Thyroid gland (tissue), 4 donors: ENCODE results near the gene TSHZ2. TPM values are rescaled to one million over a fixed set of nuclear protein-coding genes. Genes with fewer than 3 reads are reported as not detected.
A peak's percentile ranks its signal among the peaks of the same experiment; 100 is the strongest.

Experiments
- DNase-seq, 2 donors: peaks; one replicate each; pipeline ENCODE4 v3.0.0-alpha.2; 2019
- H3K27ac ChIP-seq, 3 donors: fragments of 200-600 bp; sonication (generic); 1 replicate in 2 of 3; 2 replicates in 1 of 3; pipeline ENCODE4 v1.5.1; 2016 to 2019; ENCODE audit warnings: mild to moderate bottlenecking in 1 of 3, moderate library complexity in 1 of 3
- H3K27me3 ChIP-seq: fragments of 200-600 bp; sonication (generic); one replicate; pipeline ENCODE4 v1.5.1; 2019
- H3K36me3 ChIP-seq, 2 donors: fragments of 200-600 bp; sonication (generic); one replicate each; pipeline ENCODE4 v1.5.1; 2016 to 2019
- H3K4me1 ChIP-seq, 2 donors: fragments of 200-600 bp; sonication (generic); one replicate each; pipeline ENCODE4 v1.5.1; 2017 to 2019
- H3K4me3 ChIP-seq, 3 donors: fragments of 200-600 bp; sonication (generic); replicated peaks in 1 of 3; 1 replicate in 2 of 3; 2 replicates in 1 of 3; pipeline ENCODE4 v1.5.1; 2016; ENCODE audit warnings: mild to moderate bottlenecking in 1 of 3
- H3K9me3 ChIP-seq: fragments of 200-600 bp; sonication (generic); one replicate; pipeline ENCODE4 v1.5.1; 2017
- POLR2A ChIP-seq, 2 donors: fragments of 450-650 bp; IDR thresholded peaks; one replicate each; pipeline ENCODE4 v1.6.1; 2017; ENCODE audit warnings: antibody characterized with exemption in 2 of 2, mild to moderate bottlenecking in 2 of 2, moderate library complexity in 1 of 2
- WGBS, 2 donors: methylation state at CpG; one replicate each; pipeline ENCODE4 v1.1.5; 2017; 5-methylcytosine and 5-hydroxymethylcytosine counted together
- intact Hi-C: fragments of 100-400 bp; cut with DNase I; formaldehyde crosslinking; loops from one replicate; pipeline ENCODE4 v1.15.1; 2023
- total RNA-seq, 4 donors: library from RNA; depleted of rRNA; stranded (reverse); fragments of >200 nt; gene quantifications; one replicate each; pipeline ENCODE4 v1.2.3, GENCODE V29; 2016
- TF ChIP-seq, protein P1 (sequence below), 6 experiments: fragments of 200-600 bp in 3 of 6; fragments of 450-650 bp in 3 of 6; sonication (generic) in 3 of 6; IDR thresholded peaks; one replicate each; pipeline ENCODE4 v1.5.1; 2016 to 2019; ENCODE audit warnings: antibody characterized with exemption in 6 of 6, mild to moderate bottlenecking in 2 of 6, inconsistent platforms in 1 of 6, moderate library complexity in 1 of 6

TSHZ2 gene
- total RNA-seq, 4 donors from 2014 or later = 11.0 to 27.9 (median 14.0) TPM

DNA sequence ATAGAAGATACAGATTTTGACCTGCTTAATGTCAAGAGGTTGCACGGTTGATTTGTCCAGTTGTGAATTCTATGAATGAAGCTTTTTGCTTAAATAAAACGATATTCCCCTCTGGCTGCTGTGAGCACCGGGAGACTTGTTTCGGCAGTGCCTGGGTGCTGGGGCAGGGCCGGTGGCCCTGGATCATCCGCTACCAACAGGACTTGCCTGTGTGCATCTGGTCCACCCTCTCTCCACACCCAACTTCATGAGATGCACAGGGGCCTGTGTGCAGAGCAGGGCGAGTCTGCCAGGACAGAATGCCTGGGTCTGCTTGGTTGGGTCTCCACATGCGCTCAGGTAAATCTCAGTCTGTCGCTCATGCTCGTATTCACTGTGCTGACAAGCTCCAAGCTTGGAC lies 65.5 kb downstream of the TSHZ2 start:
- Histone ChIP-seq H3K27ac (no peak overlapping the region), H3K9me3 (no peaks in the 10 kb centered on the region), H3K27me3 (no peaks in the 10 kb centered on the region), H3K4me3 (no peak overlapping the region), H3K36me3 (no peaks in the 10 kb centered on the region), H3K4me1 (peaks cover 16 to 17% of the 10 kb centered on the region in 2 donors)
- WGBS, 2 donors = 78 to 82% methylated on average over 10 of the region's 10 CpGs
- intact Hi-C loops = no loop called here
- DNase-seq = no peak
- TF ChIP-seq, protein P1, sequence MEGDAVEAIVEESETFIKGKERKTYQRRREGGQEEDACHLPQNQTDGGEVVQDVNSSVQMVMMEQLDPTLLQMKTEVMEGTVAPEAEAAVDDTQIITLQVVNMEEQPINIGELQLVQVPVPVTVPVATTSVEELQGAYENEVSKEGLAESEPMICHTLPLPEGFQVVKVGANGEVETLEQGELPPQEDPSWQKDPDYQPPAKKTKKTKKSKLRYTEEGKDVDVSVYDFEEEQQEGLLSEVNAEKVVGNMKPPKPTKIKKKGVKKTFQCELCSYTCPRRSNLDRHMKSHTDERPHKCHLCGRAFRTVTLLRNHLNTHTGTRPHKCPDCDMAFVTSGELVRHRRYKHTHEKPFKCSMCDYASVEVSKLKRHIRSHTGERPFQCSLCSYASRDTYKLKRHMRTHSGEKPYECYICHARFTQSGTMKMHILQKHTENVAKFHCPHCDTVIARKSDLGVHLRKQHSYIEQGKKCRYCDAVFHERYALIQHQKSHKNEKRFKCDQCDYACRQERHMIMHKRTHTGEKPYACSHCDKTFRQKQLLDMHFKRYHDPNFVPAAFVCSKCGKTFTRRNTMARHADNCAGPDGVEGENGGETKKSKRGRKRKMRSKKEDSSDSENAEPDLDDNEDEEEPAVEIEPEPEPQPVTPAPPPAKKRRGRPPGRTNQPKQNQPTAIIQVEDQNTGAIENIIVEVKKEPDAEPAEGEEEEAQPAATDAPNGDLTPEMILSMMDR (IDR thresholded peaks at IDR 0.05) = no peak

DNA sequence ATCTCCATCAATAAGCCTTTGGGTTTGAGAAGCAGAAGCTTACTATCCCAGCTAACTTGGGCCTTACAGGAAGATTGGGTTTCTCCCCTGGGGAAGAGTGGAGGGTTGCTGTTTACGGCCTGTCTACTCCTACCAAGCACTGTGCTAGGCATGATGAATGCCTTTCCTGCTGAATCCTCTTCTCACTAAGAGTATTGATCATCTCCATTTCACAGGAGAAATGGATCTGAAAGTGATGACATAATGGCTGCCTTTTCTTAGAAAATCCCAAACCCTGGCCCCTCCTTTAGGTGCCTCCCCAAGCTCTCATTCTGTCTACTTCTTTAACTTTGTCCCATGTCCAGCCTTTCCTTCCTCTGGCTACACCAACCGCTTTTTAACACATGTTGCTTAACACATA lies 66.1 kb downstream of the TSHZ2 start:
- no peaks in the 10 kb centered on the region for H3K9me3 ChIP-seq
- no peaks in the 10 kb centered on the region for H3K36me3 ChIP-seq
- TF ChIP-seq, protein P1 (IDR thresholded peaks at IDR 0.05) = no peak
- no peak for TF ChIP-seq POLR2A (IDR thresholded peaks at IDR 0.05)
- no peaks in the 10 kb centered on the region for H3K27me3 ChIP-seq
- peaks cover 16 to 17% of the 10 kb centered on the region in 2 donors for H3K4me1 ChIP-seq
- intact Hi-C loops = no loop called here
- H3K4me3 ChIP-seq = no peak overlapping the region
- DNase-seq = no peak
- WGBS, 2 donors = 95% methylated on average over 2 of the region's 2 CpGs
- H3K27ac ChIP-seq = no peak overlapping the region

DNA sequence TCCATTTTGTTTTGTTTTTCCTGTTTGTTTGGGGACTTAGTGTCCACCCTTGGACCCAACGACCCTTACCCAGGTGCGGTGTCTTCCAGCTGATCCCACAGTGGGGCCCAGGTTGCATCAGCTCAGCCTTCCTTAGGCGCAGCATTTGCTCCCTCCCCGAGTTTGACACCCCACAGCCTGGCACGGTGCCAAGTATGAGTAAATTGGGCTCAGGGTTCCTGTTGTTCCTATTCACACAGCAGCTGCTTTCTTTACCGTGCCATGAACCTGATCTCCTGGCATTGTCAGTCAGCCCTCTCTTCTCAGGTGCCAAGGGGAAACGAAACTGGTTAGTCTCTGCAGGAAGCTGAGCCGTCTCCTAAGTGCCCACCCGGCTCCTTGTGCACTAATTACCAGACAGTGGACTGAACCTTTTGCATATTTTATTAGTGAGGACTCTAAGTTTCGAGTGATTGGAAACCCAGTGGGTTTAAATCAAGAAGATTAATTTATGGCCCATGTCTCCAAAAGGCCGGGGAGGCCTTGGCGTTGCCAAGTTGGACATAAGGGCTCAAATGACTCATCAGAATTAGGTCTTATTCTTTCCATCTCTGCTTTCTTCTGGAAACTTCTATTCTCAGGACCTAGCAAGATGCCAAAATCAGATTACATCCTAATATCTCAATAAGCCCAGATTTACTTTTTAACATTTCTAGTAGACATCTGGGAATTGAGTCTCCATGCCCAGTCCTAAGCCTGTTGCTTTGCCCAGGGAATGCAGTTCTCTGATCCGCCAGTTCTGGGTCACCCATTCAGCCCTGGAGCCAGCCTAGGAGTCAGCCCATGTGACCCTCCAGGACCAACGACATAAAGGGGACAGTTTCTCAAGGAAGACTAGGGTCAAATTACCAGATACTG lies 68.8 kb downstream of the TSHZ2 start:
- H3K9me3 ChIP-seq = no peaks in the 10 kb centered on the region
- TF ChIP-seq, protein P1 (IDR thresholded peaks at IDR 0.05) = no peak
- no peak for TF ChIP-seq POLR2A (IDR thresholded peaks at IDR 0.05)
- peaks cover 16 to 17% of the 10 kb centered on the region in 2 donors for H3K4me1 ChIP-seq
- no peak overlapping the region for H3K4me3 ChIP-seq
- no peaks in the 10 kb centered on the region for H3K27me3 ChIP-seq
- peak overlapping the region in 2 of 3 donors; percentile 12 to 45 for H3K27ac ChIP-seq
- H3K36me3 ChIP-seq = no peaks in the 10 kb centered on the region
- intact Hi-C loops = no loop called here
- DNase-seq = peak; percentile 13 to 14
- WGBS, 2 donors = 63 to 65% methylated on average over 13 to 14 of the region's 14 CpGs

DNA sequence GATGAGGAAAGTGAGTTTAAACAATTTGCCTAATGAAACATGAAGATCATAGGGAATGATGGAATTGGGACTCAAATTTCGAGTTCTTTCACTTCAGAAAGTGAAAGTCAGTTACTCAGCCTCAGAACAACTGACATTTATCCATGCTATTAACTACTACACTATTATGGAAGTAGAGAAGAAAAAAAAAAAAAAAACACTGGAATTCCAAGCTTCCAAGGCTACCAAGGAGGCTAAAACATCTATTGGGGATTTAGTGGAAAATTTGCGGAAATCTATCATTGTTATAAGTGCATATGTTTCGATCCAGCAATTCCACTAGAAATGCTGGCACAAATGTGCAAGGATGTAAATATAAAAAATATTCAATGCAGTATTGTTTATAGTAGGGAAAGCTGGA lies 70.4 kb downstream of the TSHZ2 start:
- intact Hi-C loops = no loop called here
- 83 to 86% methylated on average over 3 of the region's 3 CpGs for WGBS, 2 donors
- H3K4me3 ChIP-seq = no peak overlapping the region
- TF ChIP-seq POLR2A (IDR thresholded peaks at IDR 0.05) = no peak
- TF ChIP-seq, protein P1 (IDR thresholded peaks at IDR 0.05) = no peak
- DNase-seq = no peak
- H3K9me3 ChIP-seq = no peaks in the 10 kb centered on the region
- H3K27me3 ChIP-seq = no peaks in the 10 kb centered on the region
- no peaks in the 10 kb centered on the region for H3K36me3 ChIP-seq
- H3K27ac ChIP-seq = no peak overlapping the region
- H3K4me1 ChIP-seq = peaks cover 10 to 12% of the 10 kb centered on the region in 2 donors

DNA sequence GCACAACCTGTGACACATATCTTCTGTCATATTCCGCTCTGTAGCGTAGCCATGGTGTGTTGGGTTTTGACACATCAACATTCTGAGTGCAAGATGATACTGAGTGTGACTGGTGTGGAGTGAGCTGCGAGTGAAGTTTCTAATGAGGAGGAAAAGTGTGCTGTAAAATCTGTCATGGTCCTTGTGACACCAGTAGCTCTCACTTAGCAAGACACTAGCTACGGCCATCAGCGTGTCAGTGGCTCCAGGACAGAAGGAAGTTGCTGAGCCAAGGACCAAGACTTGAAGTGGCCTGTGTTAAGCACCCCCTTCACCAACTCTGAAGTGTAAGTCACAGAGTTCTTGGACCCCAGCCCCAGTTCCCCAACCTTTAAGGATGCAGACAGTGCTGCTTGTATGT lies 72.1 kb downstream of the TSHZ2 start:
- Histone ChIP-seq H3K27me3 (no peaks in the 10 kb centered on the region), H3K27ac (no peak overlapping the region), H3K4me3 (no peak overlapping the region), H3K4me1 (peaks cover 7 to 9% of the 10 kb centered on the region in 2 donors), H3K36me3 (no peaks in the 10 kb centered on the region), H3K9me3 (no peaks in the 10 kb centered on the region)
- DNase-seq = no peak
- intact Hi-C loops = no loop called here
- TF ChIP-seq, protein P1 (IDR thresholded peaks at IDR 0.05) = no peak
- no peak for TF ChIP-seq POLR2A (IDR thresholded peaks at IDR 0.05)
- 83 to 85% methylated on average over 5 of the region's 5 CpGs for WGBS, 2 donors
